WI38 (cell line): Measurements from ENCODE around the gene PDE8A.

Experiments used
- H3K4me3 ChIP-seq: 2 replicates; pipeline ENCODE4 v1.5.1; 2011; ENCODE audit warnings: low read depth, mild to moderate bottlenecking, control low read depth, low read length
- CTCF ChIP-seq: IDR thresholded peaks from 2 replicates; pipeline ENCODE4 v1.5.1; 2012; ENCODE audit warnings: low read depth, mild to moderate bottlenecking, control low read depth, low read length

PDE8A gene

GRCh38 chr15:85036716-85037115 is 55.1 kb downstream of the PDE8A start:
- H3K4me3 ChIP-seq, result no peak overlapping the region
- TF ChIP-seq CTCF, result no peak

- no peak overlapping the region for H3K4me3 ChIP-seq
Measured at GRCh38 chr15:85037641-85038040, 56.0 kb downstream of the PDE8A start.

GRCh38 chr15:85041230-85041629 is 59.6 kb downstream of the PDE8A start:
- no peak for TF ChIP-seq CTCF
- H3K4me3 ChIP-seq, result no peak overlapping the region

More at GRCh38 chr15:85037641-85038040, 56.0 kb downstream of the PDE8A start:
- no peak for TF ChIP-seq CTCF

GRCh38 chr15:85044251-85044853 is 62.7 kb downstream of the PDE8A start:
- no peak overlapping the region for H3K4me3 ChIP-seq
- peak; percentile 69 for TF ChIP-seq CTCF

- no peak for TF ChIP-seq CTCF
- no peak overlapping the region for H3K4me3 ChIP-seq
Measured at GRCh38 chr15:85044894-85045293, 63.2 kb downstream of the PDE8A start.

- no peak overlapping the region for H3K4me3 ChIP-seq
- no peak for TF ChIP-seq CTCF
Measured at GRCh38 chr15:85045615-85046014, 64.0 kb downstream of the PDE8A start.

GRCh38 chr15:85047271-85047948 is 65.8 kb downstream of the PDE8A start:
- no peak for TF ChIP-seq CTCF
- H3K4me3 ChIP-seq, result peak overlapping the region; percentile 29
